Stimulated activated CD4-positive, alpha-beta T cell treated with anti-CD3 and anti-CD28 coated beads, Interleukin-4, amount 100 ng/mL, for 1 hour (primary cell): ENCODE data around the gene DNAH11.
A peak's percentile ranks its signal among the peaks of the same experiment; 100 is the strongest.
"Not testable (repeated sequence)": the region's sequence is repeated elsewhere in the genome, so short reads cannot be mapped to it uniquely, and the experiment has no call there.

Source experiments
- DNase-seq: peaks from one replicate; pipeline ENCODE4 v3.0.0-alpha.2; 2020

DNAH11 gene, protein sequence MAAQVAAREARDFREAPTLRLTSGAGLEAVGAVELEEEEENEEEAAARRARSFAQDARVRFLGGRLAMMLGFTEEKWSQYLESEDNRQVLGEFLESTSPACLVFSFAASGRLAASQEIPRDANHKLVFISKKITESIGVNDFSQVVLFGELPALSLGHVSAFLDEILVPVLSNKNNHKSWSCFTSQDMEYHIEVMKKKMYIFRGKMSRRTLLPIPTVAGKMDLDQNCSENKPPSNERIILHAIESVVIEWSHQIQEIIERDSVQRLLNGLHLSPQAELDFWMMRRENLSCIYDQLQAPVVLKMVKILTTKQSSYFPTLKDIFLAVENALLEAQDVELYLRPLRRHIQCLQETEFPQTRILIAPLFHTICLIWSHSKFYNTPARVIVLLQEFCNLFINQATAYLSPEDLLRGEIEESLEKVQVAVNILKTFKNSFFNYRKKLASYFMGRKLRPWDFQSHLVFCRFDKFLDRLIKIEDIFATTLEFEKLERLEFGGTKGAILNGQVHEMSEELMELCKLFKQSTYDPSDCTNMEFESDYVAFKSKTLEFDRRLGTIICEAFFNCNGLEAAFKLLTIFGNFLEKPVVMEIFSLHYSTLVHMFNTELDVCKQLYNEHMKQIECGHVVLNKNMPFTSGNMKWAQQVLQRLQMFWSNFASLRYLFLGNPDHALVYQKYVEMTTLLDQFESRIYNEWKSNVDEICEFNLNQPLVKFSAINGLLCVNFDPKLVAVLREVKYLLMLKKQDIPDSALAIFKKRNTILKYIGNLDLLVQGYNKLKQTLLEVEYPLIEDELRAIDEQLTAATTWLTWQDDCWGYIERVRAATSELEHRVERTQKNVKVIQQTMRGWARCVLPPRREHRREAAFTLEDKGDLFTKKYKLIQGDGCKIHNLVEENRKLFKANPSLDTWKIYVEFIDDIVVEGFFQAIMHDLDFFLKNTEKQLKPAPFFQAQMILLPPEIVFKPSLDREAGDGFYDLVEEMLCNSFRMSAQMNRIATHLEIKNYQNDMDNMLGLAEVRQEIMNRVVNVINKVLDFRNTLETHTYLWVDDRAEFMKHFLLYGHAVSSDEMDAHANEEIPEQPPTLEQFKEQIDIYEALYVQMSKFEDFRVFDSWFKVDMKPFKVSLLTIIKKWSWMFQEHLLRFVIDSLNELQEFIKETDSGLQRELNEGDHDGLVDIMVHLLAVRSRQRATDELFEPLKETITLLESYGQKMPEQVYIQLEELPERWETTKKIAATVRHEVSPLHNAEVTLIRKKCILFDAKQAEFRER (N-terminal part only)

DNA sequence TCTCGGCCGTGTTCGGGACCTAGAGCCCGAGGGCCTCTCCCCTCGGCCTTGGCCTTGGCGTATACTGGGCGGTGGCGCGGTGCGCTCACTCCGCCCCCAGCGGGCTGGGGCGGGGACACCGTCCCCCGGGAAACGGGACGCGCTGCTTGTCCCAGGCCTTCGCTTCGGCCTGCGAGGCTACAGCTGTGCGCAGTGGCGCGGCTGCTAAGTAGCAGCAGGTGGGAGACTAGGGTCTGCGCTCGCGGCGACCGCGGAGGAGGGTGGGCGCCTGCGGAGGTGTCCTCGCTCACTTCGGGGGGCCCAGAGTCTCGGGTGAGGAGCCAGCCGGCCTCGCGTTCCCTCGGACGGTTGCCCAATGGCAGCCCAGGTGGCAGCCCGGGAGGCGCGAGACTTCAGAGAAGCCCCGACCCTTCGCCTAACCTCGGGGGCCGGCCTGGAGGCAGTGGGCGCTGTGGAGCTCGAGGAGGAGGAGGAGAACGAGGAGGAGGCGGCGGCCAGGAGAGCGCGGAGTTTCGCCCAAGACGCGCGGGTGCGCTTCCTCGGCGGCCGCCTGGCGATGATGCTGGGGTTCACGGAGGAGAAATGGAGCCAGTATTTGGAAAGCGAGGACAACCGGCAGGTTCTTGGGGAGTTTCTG is at the start of gene DNAH11:
DNAH11 (plus strand) TSS at position 149 of the 637 bp plus-strand sequence; CDS start at position 356, 207 bp downstream.
- peak; percentile 5 for DNase-seq

GRCh38 chr7:21495731-21496130 is 47.1 kb upstream of the DNAH11 start:
- no peak for DNase-seq

DNA sequence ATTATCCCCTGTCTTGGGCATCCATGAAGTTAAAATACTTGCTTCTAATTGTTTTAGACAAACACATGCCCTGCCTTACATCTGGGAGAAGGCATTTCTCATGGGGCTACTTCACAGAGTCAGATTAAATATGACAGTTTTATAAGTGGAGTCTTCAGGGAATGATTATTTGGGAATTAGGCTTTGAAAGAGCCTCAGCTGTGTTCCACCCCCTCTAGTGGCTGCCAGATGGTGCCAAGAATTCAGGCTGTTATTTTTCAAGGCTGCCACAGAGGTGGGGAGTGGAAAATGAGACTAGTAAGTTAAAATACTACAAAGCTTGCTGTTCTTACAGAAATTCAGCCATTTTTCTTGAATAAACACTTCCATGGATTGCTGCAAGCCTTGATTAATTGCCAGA is 45.8 kb upstream of the DNAH11 start:
- DNase-seq = no peak

DNA sequence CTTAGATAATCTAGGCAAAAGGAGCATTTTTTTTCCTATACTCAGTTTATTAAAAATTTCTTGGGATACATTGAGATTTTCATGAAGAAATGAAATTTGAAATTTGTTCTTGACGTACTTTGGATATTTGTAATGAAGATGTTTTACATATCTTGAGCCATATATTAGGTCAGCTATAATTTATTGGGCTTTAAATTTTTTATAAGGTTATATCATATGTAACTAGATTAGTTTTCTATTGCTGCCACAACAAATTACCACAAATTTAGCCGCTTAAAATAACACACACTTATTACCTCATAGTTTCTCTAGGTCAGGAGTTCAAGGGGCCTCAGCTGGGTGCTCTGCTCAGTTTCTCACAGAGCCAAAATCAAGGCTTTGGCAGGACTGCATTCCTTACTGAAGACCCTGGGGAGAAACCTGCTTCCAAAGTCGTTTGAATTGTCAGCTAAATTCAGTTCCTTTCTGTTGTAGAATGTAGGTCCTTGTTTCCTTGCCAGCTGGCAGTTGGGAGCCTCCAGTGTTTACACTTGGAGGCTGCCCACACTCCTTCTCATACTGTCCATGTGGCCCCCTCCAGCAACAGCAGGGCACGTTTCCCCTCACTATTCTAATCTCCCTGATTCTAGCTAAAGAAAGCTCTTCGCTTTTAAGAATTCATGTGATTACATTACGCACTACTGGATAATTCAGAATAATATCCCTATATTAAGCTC is 42.6 kb upstream of the DNAH11 start:
- no peak for DNase-seq

- no peak for DNase-seq
These were observed 38.8 kb upstream of the DNAH11 start for GRCh38 chr7:21504021-21504420.

GRCh38 chr7:21507627-21508343 is 35.1 kb upstream of the DNAH11 start:
- peak; percentile 5 for DNase-seq

DNA sequence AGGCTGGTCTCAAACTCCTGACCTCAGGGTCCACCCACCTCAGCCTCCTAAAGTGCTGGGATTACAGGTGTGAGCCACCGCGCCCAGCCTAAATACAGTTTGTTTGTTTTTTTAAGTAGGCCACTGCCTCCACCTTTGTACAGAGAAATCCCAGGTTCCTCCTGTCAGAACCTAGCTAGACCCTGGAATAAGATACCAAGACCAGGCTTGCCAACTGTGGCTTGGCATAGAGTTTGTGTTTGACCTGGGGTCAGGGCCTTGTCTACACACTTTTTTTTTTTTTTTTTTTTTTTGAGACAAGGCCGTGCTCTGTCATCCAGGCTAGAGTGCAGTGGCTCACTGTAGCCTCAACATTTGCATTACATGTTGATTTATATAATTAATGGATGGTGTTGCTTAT is 34.3 kb upstream of the DNAH11 start:
- DNase-seq = no peak

DNA sequence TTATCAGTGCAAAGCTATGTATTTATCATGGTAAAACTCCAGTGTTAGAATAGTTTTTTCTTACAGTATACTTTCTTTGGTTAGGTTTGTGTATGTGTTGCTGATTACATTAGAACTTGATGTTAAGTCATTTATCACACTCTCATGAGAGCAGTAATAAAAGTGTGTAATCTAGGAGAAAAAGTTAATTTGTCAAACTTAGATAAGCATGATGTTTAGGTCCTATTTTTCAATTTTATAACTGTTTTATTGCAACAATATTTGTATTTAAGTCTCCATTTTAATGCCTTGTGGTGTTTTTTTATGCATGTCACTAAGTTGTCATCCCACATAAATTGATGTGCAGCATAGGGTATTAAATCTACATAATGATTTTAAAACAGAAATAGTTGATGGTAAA is 28.8 kb upstream of the DNAH11 start:
- DNase-seq = no peak

GRCh38 chr7:21524680-21525079 is 18.2 kb upstream of the DNAH11 start:
- DNase-seq = no peak

GRCh38 chr7:21526007-21526406 is 16.8 kb upstream of the DNAH11 start:
- no peak for DNase-seq

DNA sequence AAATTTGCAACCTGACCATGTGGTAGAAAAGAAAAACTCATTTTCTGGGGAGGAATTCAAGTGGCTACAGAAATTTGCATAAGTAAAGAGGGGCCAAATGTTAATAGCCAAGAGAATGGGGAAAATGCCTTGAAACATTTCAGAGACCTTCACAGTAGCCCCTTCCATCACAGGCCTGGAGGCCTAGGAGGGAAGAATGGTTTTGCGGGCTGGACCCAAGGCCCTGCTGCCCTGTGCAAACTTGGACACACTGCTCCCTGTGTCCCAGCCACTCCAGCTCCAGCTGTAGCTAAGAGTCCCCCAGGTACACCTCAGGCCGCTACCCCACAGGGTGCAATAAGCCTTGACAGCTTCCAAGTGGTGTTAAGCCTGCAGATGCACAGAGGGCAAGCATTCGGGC is 16.4 kb upstream of the DNAH11 start:
- DNase-seq = no peak

DNA sequence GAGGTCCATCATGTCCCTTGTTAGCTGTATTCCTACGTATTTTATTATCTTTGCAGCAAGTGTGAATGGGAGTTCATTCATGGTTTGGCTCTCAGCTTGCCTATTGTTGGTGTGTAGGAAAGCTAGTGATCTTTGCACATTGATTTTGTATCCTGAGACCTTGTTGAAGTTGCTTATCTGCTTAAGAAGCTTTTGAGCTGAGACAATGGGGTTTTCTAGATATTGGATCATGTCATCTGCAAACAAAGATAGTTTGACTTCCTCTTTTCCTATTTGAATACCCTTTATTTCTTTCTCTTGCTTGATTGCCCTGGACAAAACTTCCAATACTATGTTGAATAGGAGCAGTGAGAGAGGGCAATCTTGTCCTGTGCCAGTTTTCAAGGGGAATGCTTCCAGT is 10.4 kb upstream of the DNAH11 start:
- not testable (repeated sequence) for DNase-seq

- DNase-seq = not testable (repeated sequence)
These were observed 9.2 kb upstream of the DNAH11 start for GRCh38 chr7:21533646-21534045.

- DNase-seq = not testable (repeated sequence)
These were observed 6.3 kb upstream of the DNAH11 start for GRCh38 chr7:21536445-21537118.

- DNase-seq = no peak
These were observed 3.8 kb upstream of the DNAH11 start for GRCh38 chr7:21538936-21539495.

- DNase-seq = no peak
These were observed 876 bp downstream of the DNAH11 start for GRCh38 chr7:21543528-21544302.

- DNase-seq = no peak
These were observed 1.4 kb downstream of the DNAH11 start for GRCh38 chr7:21544303-21544656.

DNA sequence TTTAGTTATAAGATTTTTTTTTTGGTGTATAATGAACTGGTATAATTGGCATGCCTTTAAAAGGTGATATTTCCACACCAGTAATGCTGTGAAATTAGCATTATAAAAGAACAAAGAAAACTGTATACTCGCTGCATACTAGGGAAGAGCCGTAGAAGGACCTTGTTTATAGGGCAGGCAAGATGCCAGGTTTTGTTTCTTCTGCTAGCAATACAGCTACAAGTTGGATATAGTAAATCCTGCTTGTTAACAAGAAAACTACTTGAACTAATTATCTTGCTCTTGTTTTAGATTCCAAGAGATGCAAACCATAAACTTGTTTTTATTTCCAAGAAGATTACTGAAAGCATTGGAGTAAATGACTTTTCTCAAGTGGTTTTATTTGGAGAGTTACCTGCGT is 1.9 kb downstream of the DNAH11 start:
- DNase-seq = no peak

- DNase-seq = no peak
These were observed 4.7 kb downstream of the DNAH11 start for GRCh38 chr7:21547501-21547900.

DNA sequence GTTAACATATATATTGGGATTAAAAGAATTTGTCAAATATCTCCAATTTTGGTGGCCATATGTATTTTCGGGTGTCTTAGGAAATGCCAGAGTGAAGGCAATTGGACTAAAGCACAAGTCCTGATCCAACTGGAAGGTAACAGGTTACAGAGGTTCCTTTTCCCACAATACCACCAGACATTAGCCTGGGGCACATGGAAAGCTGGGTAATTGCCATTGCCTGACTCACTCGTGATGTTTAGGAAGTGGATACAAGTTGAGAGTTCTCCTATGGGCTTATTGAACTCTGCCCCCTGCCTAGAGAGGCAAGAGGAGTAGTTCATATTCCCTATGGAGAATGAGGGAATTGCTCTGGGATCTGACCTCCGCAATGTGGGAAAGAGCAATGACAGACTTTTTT is 5.7 kb downstream of the DNAH11 start:
- DNase-seq = no peak
